ENCODE measurements around the gene ELMO3. TPM values are rescaled to one million over a fixed set of nuclear protein-coding genes. Genes with fewer than 3 reads are reported as not detected.

Gene ELMO3
- total and polyA plus RNA-seq, 4 donors = 6.5 to 22.5 (median 15.5) TPM

GRCh38 chr16:67183627-67184452, 15.1 kb upstream of the ELMO3 start, which contains the start of gene MATCAP1:
Gene MATCAP1 (minus strand): TSS chr16:67183963. CDS start chr16:67180610, 3,353 bp downstream.
- H3K4me1 ChIP-seq (ENCODE audit: control insufficient read depth in 5 of 5, insufficient read depth in 5 of 5, low read length in 5 of 5) = peaks cover 0 to 35% (median 12%) of the 10 kb centered on the region in 5 donors
- peak; percentile 95 for ATAC-seq (ENCODE audit: insufficient read depth, low FRiP score)

GRCh38 chr16:67184453-67184994, 14.4 kb upstream of the ELMO3 start:
- peak overlapping the region; percentile 92 to 95 for H3K27ac ChIP-seq (ENCODE audit: low read depth in 1 of 2, low read length in 1 of 2)
- no peaks in the 10 kb centered on the region for H3K27me3 ChIP-seq (ENCODE audit: control insufficient read depth in 3 of 3, insufficient read depth in 3 of 3, low read length in 2 of 3)
- no peak for DNase-seq
- WGBS, 2 donors = 9 to 19% methylated on average over 39 to 59 of the region's 59 CpGs
- peaks cover 0 to 33% (median 12%) of the 10 kb centered on the region in 5 donors for H3K4me1 ChIP-seq (ENCODE audit: control insufficient read depth in 5 of 5, insufficient read depth in 5 of 5, low read length in 5 of 5)
- no peak for TF ChIP-seq CTCF (IDR thresholded peaks at IDR 0.05; ENCODE audit: control extremely low read depth, extremely low read depth)
- no peaks in the 10 kb centered on the region for H3K9me3 ChIP-seq (ENCODE audit: control insufficient read depth in 4 of 4, insufficient read depth in 3 of 4, low read length in 3 of 4)
- H3K4me3 ChIP-seq = peak overlapping the region; percentile 59
- ATAC-seq (ENCODE audit: insufficient read depth, low FRiP score) = peak; percentile 22
- H3K9ac ChIP-seq (ENCODE audit: insufficient read depth in 1 of 2, low read length in 2 of 2) = no peak overlapping the region
- no peaks in the 10 kb centered on the region for H3K36me3 ChIP-seq (ENCODE audit: control insufficient read depth in 4 of 4, insufficient read depth in 4 of 4, low read length in 4 of 4)

More at GRCh38 chr16:67183627-67184452, 15.1 kb upstream of the ELMO3 start, which contains the start of gene MATCAP1:
- peak within 1 kb of the TSS; percentile 59 to 74 for H3K9ac ChIP-seq (ENCODE audit: insufficient read depth in 1 of 2, low read length in 2 of 2)
- no peak for TF ChIP-seq CTCF (IDR thresholded peaks at IDR 0.05; ENCODE audit: control extremely low read depth, extremely low read depth)
- 0 to 1% methylated on average over 73 to 77 of the region's 77 CpGs for WGBS, 2 donors
- H3K36me3 ChIP-seq (ENCODE audit: control insufficient read depth in 4 of 4, insufficient read depth in 4 of 4, low read length in 4 of 4) = no peaks in the 10 kb centered on the region
- H3K9me3 ChIP-seq (ENCODE audit: control insufficient read depth in 4 of 4, insufficient read depth in 3 of 4, low read length in 3 of 4) = no peaks in the 10 kb centered on the region
- peak; percentile 96 to 98 (median 98) for DNase-seq
- peak within 1 kb of the TSS; percentile 92 to 95 for H3K27ac ChIP-seq (ENCODE audit: low read depth in 1 of 2, low read length in 1 of 2)
- peak within 1 kb of the TSS; percentile 59 for H3K4me3 ChIP-seq
- H3K27me3 ChIP-seq (ENCODE audit: control insufficient read depth in 3 of 3, insufficient read depth in 3 of 3, low read length in 2 of 3) = no peaks in the 10 kb centered on the region

- H3K36me3 ChIP-seq (ENCODE audit: control insufficient read depth in 4 of 4, insufficient read depth in 4 of 4, low read length in 4 of 4) = no peaks in the 10 kb centered on the region
- DNase-seq (peak; percentile 91 to 93 (median 93)), ATAC-seq (ENCODE audit: insufficient read depth, low FRiP score) (peak; percentile 50)
- no peak overlapping the region for H3K9ac ChIP-seq (ENCODE audit: insufficient read depth in 1 of 2, low read length in 2 of 2)
- H3K4me3 ChIP-seq = no peak overlapping the region
- peak; percentile 56 for TF ChIP-seq CTCF (IDR thresholded peaks at IDR 0.05; ENCODE audit: control extremely low read depth, extremely low read depth)
- WGBS, 2 donors = 19 to 21% methylated on average over 43 of the region's 43 CpGs
- H3K27me3 ChIP-seq (ENCODE audit: control insufficient read depth in 3 of 3, insufficient read depth in 3 of 3, low read length in 2 of 3) = no peaks in the 10 kb centered on the region
- no peak overlapping the region for H3K27ac ChIP-seq (ENCODE audit: low read depth in 1 of 2, low read length in 1 of 2)
- H3K4me1 ChIP-seq (ENCODE audit: control insufficient read depth in 5 of 5, insufficient read depth in 5 of 5, low read length in 5 of 5) = peaks cover 0 to 33% (median 12%) of the 10 kb centered on the region in 5 donors
- no peaks in the 10 kb centered on the region for H3K9me3 ChIP-seq (ENCODE audit: control insufficient read depth in 4 of 4, insufficient read depth in 3 of 4, low read length in 3 of 4)
Measured at GRCh38 chr16:67184995-67185650, 13.8 kb upstream of the ELMO3 start.

Measured in lung (tissue), 12 donors.